OCI-LY3 (cell line): ENCODE data around the gene HCN2.

Experiments
- H2AFZ ChIP-seq: fragments of 200-600, 300-600 bp; shearing (Covaris generic); 2 replicates; pipeline ENCODE4 v1.6.0; 2014; ENCODE audit warnings: antibody characterized with exemption, low read depth, low read length
- H3K27ac ChIP-seq: fragments of 200-600, 300-600 bp; sonication (generic); 2 replicates; pipeline ENCODE4 v1.5.1; 2014; ENCODE audit warnings: mild to moderate bottlenecking, low read length, moderate library complexity, mixed read lengths
- H3K27me3 ChIP-seq: fragments of 200-600, 300-600 bp; sonication (generic); 2 replicates; pipeline ENCODE4 v1.6.1; 2014; ENCODE audit warnings: low read depth, low read length, mixed read lengths
- H3K36me3 ChIP-seq: fragments of 200-600, 300-600 bp; sonication (generic); replicated peaks from 2 replicates; pipeline ENCODE3; 2014; ENCODE audit warnings: low read depth, low read length, mixed read lengths
- H3K4me1 ChIP-seq: fragments of 300-600, 200-600 bp; sonication (generic); 2 replicates; pipeline ENCODE4 v1.6.1; 2014; ENCODE audit warnings: low read length, mixed read lengths
- H3K4me2 ChIP-seq: fragments of 200-600, 300-600 bp; sonication (generic); 2 replicates; pipeline ENCODE4 v1.6.1; 2014; ENCODE audit warnings: low read length, mixed read lengths
- H3K4me3 ChIP-seq: fragments of 300-600, 200-600 bp; sonication (generic); 2 replicates; pipeline ENCODE4 v1.5.1; 2014; ENCODE audit warnings: antibody characterized with exemption, mild to moderate bottlenecking, low read length, moderate library complexity
- H3K79me2 ChIP-seq: fragments of 300-600, 200-600 bp; shearing (Covaris generic); 2 replicates; pipeline ENCODE4 v1.6.1; 2014; ENCODE audit warnings: mild to moderate bottlenecking, low read length, mixed read lengths
- H3K9ac ChIP-seq: fragments of 300-600, 200-600 bp; shearing (Covaris generic); 2 replicates; pipeline ENCODE4 v1.6.0; 2014; ENCODE audit warnings: mild to moderate bottlenecking, low read length, moderate library complexity
- H3K9me3 ChIP-seq: fragments of 200-600, 300-600 bp; shearing (Covaris generic); 2 replicates; pipeline ENCODE4 v1.6.1; 2014; ENCODE audit warnings: low read length, mixed read lengths; ENCODE audit not compliant: insufficient read depth
- H4K20me1 ChIP-seq: fragments of 200-600, 300-600 bp; sonication (generic); 2 replicates; pipeline ENCODE4 v1.6.1; 2016; ENCODE audit warnings: low read length, mixed read lengths; ENCODE audit not compliant: insufficient read depth
- CTCF ChIP-seq: fragments of 200-600, 300-600 bp; sonication (generic); IDR thresholded peaks from 2 replicates; pipeline ENCODE4 v1.5.1; 2014; ENCODE audit warnings: antibody characterized with exemption, low read length, low read depth
- EZH2phosphoT487 ChIP-seq: fragments of 200-600 bp; shearing (Covaris generic); IDR thresholded peaks from 2 replicates; pipeline ENCODE4 v1.6.1; 2018; ENCODE audit warnings: antibody characterized with exemption, mixed run types, low read depth

Gene HCN2

GRCh38 chr19:607301-608154 lies 17.8 kb downstream of the HCN2 start:
- no peaks in the 10 kb centered on the region for H3K79me2 ChIP-seq
- TF ChIP-seq EZH2phosphoT487: no peak
- no peak for TF ChIP-seq CTCF
- no peak overlapping the region for H3K4me2 ChIP-seq
- no peak overlapping the region for H3K9ac ChIP-seq
- H3K27ac ChIP-seq: no peak overlapping the region
- H3K4me1 ChIP-seq: peaks cover 12% of the 10 kb centered on the region; the same call in 1 of the 2 replicates
- no peaks in the 10 kb centered on the region for H3K9me3 ChIP-seq
- no peak overlapping the region for H2AFZ ChIP-seq
- H3K27me3 ChIP-seq: no peaks in the 10 kb centered on the region
- H3K4me3 ChIP-seq: no peak overlapping the region
- H4K20me1 ChIP-seq: no peaks in the 10 kb centered on the region
- H3K36me3 ChIP-seq: peaks cover 6% of the 10 kb centered on the region

- no peak overlapping the region for H3K4me3 ChIP-seq
- no peak overlapping the region for H3K27ac ChIP-seq
- peaks cover 7% of the 10 kb centered on the region for H3K36me3 ChIP-seq
- no peaks in the 10 kb centered on the region for H3K79me2 ChIP-seq
- H3K27me3 ChIP-seq: no peaks in the 10 kb centered on the region
- no peak overlapping the region for H2AFZ ChIP-seq
- H4K20me1 ChIP-seq: no peaks in the 10 kb centered on the region
- no peak for TF ChIP-seq EZH2phosphoT487
- TF ChIP-seq CTCF: no peak
- peaks cover 12% of the 10 kb centered on the region; the same call in 1 of the 2 replicates for H3K4me1 ChIP-seq
- no peak overlapping the region; the same call in 1 of the 2 replicates for H3K9ac ChIP-seq
- 0 out of 2 replicates have a peak overlapping the region, but pooled peaks have one; percentile 21 for H3K4me2 ChIP-seq
- H3K9me3 ChIP-seq: no peaks in the 10 kb centered on the region
Observed at GRCh38 chr19:608155-609003, 18.7 kb downstream of the HCN2 start.

- Histone ChIP-seq H3K4me2 (0 out of 2 replicates have a peak overlapping the region, but pooled peaks have one; percentile 21), H3K9ac (no peak overlapping the region; the same call in 1 of the 2 replicates)
- TF ChIP-seq CTCF (no peak), EZH2phosphoT487 (no peak)
Observed at GRCh38 chr19:609004-609346, 19.3 kb downstream of the HCN2 start.

More at GRCh38 chr19:609004-609346, 19.3 kb downstream of the HCN2 start:
- H3K36me3 ChIP-seq: peaks cover 7% of the 10 kb centered on the region
- H3K9me3 ChIP-seq: no peaks in the 10 kb centered on the region
- no peak overlapping the region for H3K27ac ChIP-seq
- no peaks in the 10 kb centered on the region for H3K27me3 ChIP-seq
- H4K20me1 ChIP-seq: no peaks in the 10 kb centered on the region
- no peak overlapping the region for H2AFZ ChIP-seq
- no peaks in the 10 kb centered on the region for H3K79me2 ChIP-seq
- H3K4me1 ChIP-seq: peaks cover 12% of the 10 kb centered on the region; the same call in 1 of the 2 replicates
- H3K4me3 ChIP-seq: no peak overlapping the region
